Measurements from ENCODE around the gene SEMA4G. TPM values are rescaled to one million over a fixed set of nuclear protein-coding genes. Genes with fewer than 3 reads are reported as not detected.

SEMA4G gene
- total and polyA plus RNA-seq, 2 of the 13 experiments (the other 11 are each of a cell fraction or from before 2014, with no cell fraction given) = 46.2 to 207 TPM

- 0 out of 2 replicates have a peak, but pooled peaks have one; percentile 54 for TF ChIP-seq ZNF354B (CRISPR knock-in tag; IDR thresholded peaks at IDR 0.05)
- no peak; the same call in 1 of the 2 replicates for TF ChIP-seq ATF5 (CRISPR knock-in tag; IDR thresholded peaks at IDR 0.05; ENCODE audit: low read depth)
- peak; percentile 80 for TF ChIP-seq ZNF142 (CRISPR knock-in tag; IDR thresholded peaks at IDR 0.05)
These were observed 17.8 kb downstream of the SEMA4G start, which contains the start of the genes MRPL43 and TWNK (continued) for GRCh38 chr10:100986952-100987684.

- H3K9me3 ChIP-seq (ENCODE audit: low read length) = no peaks in the 10 kb centered on the region
- ATAC-seq (peak; percentile 1), FAIRE-seq (no peak), DNase-seq (ENCODE audit: low spot score) (no peak)
- H3K4me2 ChIP-seq (ENCODE audit: low read depth, low read length) = peak overlapping the region; percentile 97
- peaks cover 50% of the 10 kb centered on the region for H3K79me2 ChIP-seq (ENCODE audit: insufficient read depth, low read length)
- H3K27me3 ChIP-seq (ENCODE audit: control insufficient read depth in 1 of 2, insufficient read depth in 2 of 2, low read length in 2 of 2) = no peaks in the 10 kb centered on the region; a peak in 1 of 5 replicates
- intact Hi-C loops (cut with micrococcal nuclease; ENCODE audit: unreplicated experiment) (loop anchor here (1.0 kb wide), 1 partner anchor 16 kb away; no protein-coding TSS in a partner anchor), in situ Hi-C loops (cut with HindIII; ENCODE audit: extremely low pct_ligation_motif_present, low pct_unique_long_range_greater_than_20kb) (no loop called here)
- CTCF ChIA-PET (ENCODE audit: low intra/inter-chr PET ratio, low total read pairs) = no interaction called here
- H3K36me3 ChIP-seq (replicated peaks in 1 of 2; ENCODE audit: control insufficient read depth in 1 of 2, insufficient read depth in 2 of 2, low read length in 2 of 2) = peaks cover 15 to 52% of the 10 kb centered on the region in 2 experiments
- WGBS (ENCODE audit: low lambda C conversion rate) = under 1% methylated on average over 15 of the region's 15 CpGs
- POLR2A ChIA-PET = interaction anchor here (0.9 to 23.0 kb wide), 4 partner anchors 10 to 21 kb away, joined by 3 to 277 read pairs (median 28); partner anchors contain the start of genes LZTS2 and SEMA4G
- H3K9ac ChIP-seq (ENCODE audit: insufficient read depth, low read depth, low read length) = peak overlapping the region; percentile 83
- H4K20me1 ChIP-seq (ENCODE audit: insufficient read depth, low read length) = no peaks in the 10 kb centered on the region
- H3K4me3 ChIP-seq (replicated peaks in 1 of 3; ENCODE audit: insufficient read depth in 1 of 3, low read depth in 2 of 3, low read length in 3 of 3) = peak overlapping the region; percentile 77 to 96 (median 91)
- peaks cover 53% of the 10 kb centered on the region for H3K4me1 ChIP-seq (ENCODE audit: insufficient read depth, low read length)
- H3K27ac ChIP-seq (ENCODE audit: extremely low read length, insufficient read depth, low read length) = peak overlapping the region; percentile 83
- H2AFZ ChIP-seq (ENCODE audit: low read length) = no peak overlapping the region
- no TSS peak for BruUV-seq (replicated peaks)
- TF ChIP-seq MXD4 (CRISPR knock-in tag; IDR thresholded peaks at IDR 0.05) (no peak), ZNF761 (CRISPR knock-in tag; conservative IDR thresholded peaks at IDR 0.05) (no peak), RBM39 (IDR thresholded peaks at IDR 0.05; ENCODE audit: low read depth, low read length, poor library complexity, severe bottlenecking) (no peak), ZNF776 (CRISPR knock-in tag; IDR thresholded peaks at IDR 0.05) (no peak), PHB2 (IDR thresholded peaks at IDR 0.05; ENCODE audit: partially characterized antibody) (no peak)
These were observed 18.4 kb downstream of the SEMA4G start for GRCh38 chr10:100987685-100988049.
